Activated naive CD4-positive, alpha-beta T cell (primary cell): Measurements from ENCODE around the gene CYB5RL.

ENCODE experiments used
- DNase-seq, 4 experiments: peaks; one replicate each; lab custom pipeline; 2025; lab: John Stamatoyannopoulos, UW

Gene CYB5RL

DNA sequence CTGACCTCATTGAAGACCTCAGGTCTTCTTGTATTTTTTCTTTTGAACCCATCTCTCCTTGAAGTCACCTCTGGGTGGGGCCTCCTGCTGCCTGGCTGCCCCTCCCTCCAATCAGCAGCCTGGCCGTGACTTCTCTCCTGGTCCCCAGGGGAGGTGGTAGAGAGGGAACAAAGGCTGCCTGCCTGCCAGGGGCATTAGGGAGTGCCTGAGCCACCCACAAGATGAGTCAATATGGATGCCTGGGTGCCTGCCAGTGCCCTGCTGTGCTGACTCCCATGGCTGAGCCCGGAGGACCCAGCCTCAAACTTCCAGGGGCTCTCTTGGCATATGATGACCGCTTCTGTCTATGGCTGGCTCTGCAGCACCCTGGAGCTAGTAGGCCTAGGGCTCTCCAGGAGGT lies 41.8 kb downstream of the CYB5RL start:
- DNase-seq, result no peak

- DNase-seq, result no peak
Measured at GRCh38 chr1:54157401-54157800, 42.4 kb downstream of the CYB5RL start.

- DNase-seq, result no peak
Measured at GRCh38 chr1:54156986-54157385, 42.8 kb downstream of the CYB5RL start.

- no peak for DNase-seq
Measured at GRCh38 chr1:54156201-54156600, 43.6 kb downstream of the CYB5RL start.

DNA sequence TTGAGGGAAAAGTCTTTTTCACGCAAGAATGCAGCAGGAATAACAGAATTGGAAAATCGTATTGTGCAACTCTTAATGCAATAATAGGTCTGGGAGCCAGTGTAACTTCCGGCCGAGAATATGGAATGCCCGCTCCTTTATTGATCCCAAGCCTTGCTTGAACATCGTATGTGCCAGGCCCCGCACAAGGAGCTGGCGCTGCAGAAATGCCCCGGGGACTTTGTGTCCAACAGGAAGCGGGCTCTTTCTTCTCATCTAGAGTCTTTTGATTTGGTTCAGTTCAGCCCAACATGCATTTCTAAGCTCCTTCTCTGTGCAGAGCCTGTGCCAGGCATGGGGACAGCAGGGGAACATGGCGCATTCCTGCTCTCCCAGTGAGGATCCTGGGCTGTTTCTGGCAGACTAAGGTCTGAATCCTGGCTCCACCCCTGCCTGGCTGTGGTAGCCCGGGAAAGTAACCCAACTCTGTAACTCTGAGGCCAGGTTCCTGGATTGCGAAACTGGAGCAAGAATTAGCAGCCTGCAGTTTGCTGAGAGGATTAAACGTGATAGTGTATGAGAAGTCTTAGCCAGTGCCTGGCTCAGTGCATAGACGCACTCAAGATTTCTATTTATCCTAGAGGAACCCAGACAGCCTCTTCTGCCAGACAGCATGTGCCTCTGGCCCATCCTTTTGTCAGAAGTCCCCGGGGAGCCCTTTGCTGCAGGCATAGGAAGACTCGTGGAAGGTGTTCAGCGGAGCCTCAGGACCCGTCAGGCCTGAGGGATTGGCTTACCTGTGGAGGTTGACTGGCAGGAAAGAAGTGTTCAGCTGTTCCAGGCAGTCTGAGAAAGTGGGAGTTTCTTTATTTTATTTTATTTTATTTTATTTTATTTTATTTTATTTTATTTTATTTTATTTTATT lies 46.0 kb downstream of the CYB5RL start:
- no peak for DNase-seq

GRCh38 chr1:54152696-54153095 lies 47.1 kb downstream of the CYB5RL start, which contains the start of gene CDCP2:
TSS of gene CDCP2 (minus strand) at chr1:54153000. CDS start at chr1:54152922, 78 bp downstream.
- no peak for DNase-seq

- no peak for DNase-seq
Measured at GRCh38 chr1:54151013-54151412, 48.8 kb downstream of the CYB5RL start.
